GM21367 (cell line): ENCODE results near the gene CARM1.

ENCODE experiments used
- ATAC-seq: cut with Tn5 transposase; IDR thresholded peaks from one replicate; pipeline ENCODE4 v1.9.1; 2021; ENCODE audit not compliant: unreplicated experiment

Gene CARM1

GRCh38 chr19:10968527-10969135, 97.3 kb downstream of the CARM1 start:
- ATAC-seq, result no peak

GRCh38 chr19:10971107-10971726, 99.9 kb downstream of the CARM1 start:
- no peak for ATAC-seq
